HT-29 (cell line): ENCODE measurements around the gene DERL3. TPM values are rescaled to one million over a fixed set of nuclear protein-coding genes. Genes with fewer than 3 reads are reported as not detected.
"Not testable (repeated sequence)": the region's sequence is repeated elsewhere in the genome, so short reads cannot be mapped to it uniquely, and the experiment has no call there.

ENCODE experiments used
- DNase-seq: peaks from one replicate; pipeline ENCODE4 v3.0.0-alpha.2; 2015; ENCODE audit warnings: low spot score
- total RNA-seq: library from RNA; depleted of rRNA; stranded (reverse); fragments of >200 nt; shearing (Covaris generic); gene quantifications from 2 replicates; pipeline ENCODE4 v1.2.3, GENCODE V29; 2014; rRNA removed

Gene DERL3
- 0.79 and 0.91 TPM in 2 replicates for total RNA-seq

GRCh38 chr22:23838681-23839468, at the start of gene DERL3:
TSS of gene DERL3 (minus strand) at chr22:23839006. CDS start at chr22:23838987, 19 bp downstream.
- DNase-seq, result peak; percentile 69

DNA sequence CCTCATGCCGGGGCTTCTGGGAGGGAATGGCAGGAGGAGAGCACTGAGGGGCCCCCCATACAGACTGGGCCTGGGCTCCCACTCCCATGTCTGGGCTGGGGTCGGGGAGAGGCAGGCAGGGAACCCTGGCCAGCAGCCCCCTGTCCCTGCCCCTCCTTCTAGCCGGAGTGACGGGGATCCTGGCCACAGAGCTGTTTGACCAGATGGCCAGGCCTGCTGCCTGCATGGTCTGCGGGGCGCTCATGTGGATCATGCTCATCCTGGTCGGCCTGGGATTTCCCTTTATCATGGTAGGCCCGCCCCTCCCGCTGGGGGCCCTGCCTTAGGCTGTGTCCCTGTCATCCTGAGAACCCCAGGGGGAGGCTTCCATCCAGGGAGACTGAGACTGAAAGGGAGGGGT, 45.3 kb upstream of the DERL3 start:
- no peak for DNase-seq

DNA sequence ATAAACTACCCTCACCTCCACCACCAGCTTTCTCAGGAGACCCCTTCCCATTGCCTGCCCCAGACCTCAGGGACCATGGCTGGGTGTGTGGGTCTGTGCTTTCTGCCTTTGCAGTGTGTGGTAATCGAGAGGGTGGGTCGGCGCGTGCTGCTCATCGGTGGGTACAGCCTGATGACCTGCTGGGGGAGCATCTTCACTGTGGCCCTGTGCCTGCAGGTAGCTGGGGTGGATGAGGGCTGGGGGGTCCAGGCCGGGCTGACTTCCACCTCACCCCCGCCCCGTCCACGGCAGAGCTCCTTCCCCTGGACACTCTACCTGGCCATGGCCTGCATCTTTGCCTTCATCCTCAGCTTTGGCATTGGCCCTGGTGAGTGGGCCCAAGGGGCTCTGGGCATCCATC, 44.9 kb upstream of the DERL3 start:
- DNase-seq, result no peak

GRCh38 chr22:23882370-23882769, 43.6 kb upstream of the DERL3 start:
- no peak for DNase-seq

DNA sequence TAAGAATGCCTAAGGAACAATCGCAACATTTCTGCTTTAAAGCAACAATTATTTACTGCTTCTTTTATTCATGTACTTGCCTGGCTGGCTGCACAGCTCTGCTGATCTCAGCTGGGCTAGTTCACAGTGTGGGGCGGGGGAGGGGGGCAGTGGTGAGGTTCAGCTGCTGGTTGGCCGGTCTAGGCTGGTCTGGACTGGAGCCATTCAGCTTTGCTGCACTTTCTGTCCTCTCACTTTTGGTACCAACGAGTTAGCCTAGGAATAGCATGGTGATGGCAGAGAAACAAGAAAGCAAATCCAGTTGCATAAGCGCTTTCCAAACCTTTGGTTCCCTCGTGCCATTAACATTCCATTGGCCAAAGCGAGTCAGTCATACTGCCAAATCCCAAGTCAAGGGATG, 39.4 kb upstream of the DERL3 start:
- no peak for DNase-seq

GRCh38 chr22:23877566-23877965, 38.8 kb upstream of the DERL3 start:
- DNase-seq, result no peak

DNA sequence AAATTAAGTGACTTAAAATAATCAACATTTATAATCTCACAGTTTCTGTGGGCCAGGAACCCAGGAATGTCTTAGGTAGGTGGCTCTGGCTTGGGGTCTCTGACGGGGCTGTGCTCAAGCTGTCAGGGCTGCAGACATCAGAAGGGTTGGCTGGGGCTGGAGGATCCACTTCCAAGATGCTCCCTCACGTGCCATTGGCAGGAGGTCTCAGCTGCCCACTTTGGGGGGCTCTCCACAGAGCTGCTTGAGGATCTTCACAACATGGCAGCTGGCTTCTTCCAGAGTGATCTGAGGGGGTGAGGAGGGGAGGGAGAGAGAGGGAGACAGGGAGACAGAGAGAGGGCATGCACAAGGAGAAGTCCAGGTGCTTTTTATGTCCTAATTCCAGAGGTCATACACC, 37.0 kb upstream of the DERL3 start:
- no peak for DNase-seq

GRCh38 chr22:23874871-23875270, 36.1 kb upstream of the DERL3 start:
- no peak for DNase-seq

DNA sequence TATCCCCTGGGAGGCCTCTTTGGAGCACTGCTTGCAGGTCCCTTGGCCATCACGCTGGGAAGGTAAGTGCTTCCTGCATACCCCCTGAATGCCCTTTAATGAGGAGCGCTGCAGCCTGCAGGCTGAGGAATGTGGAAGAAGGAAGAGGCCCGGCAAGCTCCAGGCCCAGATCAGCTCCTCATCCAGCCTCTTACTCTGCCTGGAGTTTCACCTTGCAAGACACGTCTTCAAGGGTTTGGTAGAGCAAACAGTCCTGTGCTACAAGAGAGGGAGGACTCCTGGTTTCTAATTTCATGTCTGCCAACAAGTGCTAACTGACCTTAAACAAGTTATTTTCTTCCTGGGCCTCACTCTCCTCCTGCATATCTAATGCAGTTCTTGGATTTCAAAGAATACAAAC, 29.8 kb upstream of the DERL3 start:
- no peak for DNase-seq

DNA sequence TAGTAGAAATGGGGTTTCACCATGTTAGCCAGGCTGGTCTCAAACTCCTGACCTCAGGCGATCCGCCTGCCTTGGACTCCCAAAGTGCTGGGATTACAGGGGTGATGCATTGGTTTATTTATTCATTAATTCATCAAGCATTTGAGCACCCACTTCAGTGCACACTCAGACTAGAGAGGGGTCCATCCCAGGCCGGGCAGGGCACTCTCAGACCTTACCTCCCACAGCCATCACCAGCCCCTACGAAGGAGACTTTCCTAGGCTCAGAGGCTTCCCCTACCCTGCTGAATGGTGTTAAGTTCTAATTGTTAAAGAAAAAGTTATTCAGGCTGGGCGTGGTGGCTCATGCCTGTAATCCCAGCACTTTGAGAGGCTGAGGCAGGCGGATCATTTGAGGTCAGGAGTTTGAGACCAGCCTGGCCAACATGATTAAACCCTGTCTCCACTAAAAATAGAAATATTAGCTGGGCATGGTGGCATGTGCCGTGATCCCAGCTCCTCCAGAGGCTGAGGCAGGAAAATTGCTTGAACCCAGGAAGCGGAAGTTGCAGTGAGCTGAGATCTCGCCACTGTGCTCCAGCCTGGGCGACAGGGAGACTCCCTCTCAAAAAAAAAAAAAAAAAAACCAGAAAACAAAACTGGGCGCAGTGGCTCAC, 25.8 kb upstream of the DERL3 start:
- not testable (repeated sequence) for DNase-seq

DNA sequence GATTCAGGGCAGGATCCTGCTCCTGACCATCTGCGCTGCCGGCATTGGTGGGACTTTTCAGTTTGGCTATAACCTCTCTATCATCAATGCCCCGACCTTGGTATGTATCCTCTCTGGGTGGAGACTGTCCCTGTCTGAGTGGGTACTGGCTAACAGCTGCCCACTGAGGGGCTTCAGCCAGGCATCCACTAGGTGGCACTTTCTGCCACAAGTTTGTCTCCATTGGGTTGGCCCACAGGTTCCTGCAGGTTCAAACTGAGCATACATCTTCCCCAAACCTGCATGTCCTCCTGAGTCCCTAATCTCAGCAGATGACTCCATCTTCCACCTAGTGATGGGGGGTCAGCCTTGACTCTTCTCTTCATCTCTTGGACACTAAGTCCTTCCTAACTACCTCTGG, 23.3 kb upstream of the DERL3 start:
- DNase-seq, result peak; percentile 53

DNA sequence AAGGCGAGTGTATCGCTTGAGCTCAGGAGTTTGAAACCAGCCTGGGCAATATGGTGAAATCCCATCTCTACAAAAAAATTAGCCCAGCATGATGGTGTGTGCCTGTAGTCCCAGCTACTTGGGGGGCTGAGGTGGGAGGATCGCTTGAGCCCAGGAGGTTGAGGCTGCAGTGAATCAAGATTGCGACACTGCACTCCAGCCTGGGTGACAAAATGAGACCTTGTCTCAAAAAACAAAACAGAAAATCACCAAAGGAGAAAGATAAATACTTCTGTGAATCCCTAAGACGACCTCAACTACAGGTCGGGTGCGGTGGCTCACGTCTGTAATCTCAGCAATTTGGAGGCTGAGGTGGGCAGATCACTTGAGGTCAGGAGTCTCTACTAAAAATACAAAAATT, 21.4 kb upstream of the DERL3 start:
- not testable (repeated sequence) for DNase-seq

- no peak for DNase-seq
Observed at GRCh38 chr22:23859201-23859600, 20.4 kb upstream of the DERL3 start.

DNA sequence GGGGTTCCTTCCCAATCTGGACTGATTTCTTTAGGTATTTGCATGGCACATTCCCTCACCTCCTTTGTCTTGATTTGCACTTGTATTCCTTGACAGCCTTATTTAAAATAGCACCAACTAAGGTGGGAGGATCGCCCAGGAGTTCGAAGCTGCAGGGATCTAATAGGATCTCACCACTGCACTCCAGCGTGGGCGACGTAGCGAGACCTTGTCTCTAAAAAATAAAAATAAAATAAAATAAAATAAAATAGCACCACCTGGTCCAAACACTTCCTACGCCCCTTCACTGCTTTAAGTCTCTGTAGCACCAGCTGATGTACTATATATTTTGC, 19.6 kb upstream of the DERL3 start:
- no peak for DNase-seq

- peak; percentile 97 for DNase-seq
Observed at GRCh38 chr22:23857606-23858483, 19.0 kb upstream of the DERL3 start, which contains the start of gene SLC2A11. TSS of gene SLC2A11 (plus strand) at chr22:23857875. CDS start at chr22:23858000, 125 bp downstream.

DNA sequence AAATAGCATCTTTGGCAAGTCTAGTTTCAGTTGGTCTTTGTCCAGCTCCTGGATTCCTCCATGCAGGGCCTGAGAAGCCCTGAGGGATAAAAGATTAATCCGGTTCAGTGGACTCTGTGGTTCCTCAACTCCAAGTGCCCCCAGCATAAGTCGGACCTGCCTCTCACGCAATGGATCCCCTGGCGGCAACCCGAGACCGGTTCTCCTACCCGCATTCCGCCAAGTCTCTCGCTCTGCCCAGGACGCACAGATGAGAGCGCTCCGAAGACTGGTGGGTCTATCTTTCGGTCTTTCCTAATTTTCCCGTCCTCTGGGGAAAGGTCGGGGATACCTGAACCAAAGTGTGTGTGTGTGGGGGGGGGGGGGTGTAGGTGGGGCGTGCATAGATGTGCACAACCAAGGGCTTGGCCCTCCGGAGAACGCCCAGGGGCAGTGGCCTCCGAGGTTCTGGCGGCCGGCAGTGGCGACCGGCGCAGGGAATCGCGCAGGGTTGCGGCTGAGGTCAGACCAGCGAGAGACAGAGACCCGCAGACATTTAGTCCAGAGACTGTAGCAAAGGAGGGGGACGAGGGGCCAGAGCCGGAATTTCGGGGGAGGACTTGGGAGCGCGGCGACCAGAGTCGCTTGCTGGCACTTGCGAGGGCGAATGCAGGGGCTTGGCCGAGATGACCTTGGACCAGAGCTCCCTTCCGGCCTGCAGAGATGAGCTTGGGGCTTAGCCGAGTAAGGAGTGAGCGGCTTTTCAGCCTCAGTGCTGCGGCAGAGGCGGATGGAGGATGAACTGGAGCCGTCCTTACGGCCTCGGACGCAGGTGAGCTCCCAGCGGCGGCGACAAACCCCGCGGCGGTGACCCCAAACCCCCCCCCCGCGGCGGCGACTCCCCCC, 18.2 kb upstream of the DERL3 start:
- DNase-seq, result peak; percentile 32

DNA sequence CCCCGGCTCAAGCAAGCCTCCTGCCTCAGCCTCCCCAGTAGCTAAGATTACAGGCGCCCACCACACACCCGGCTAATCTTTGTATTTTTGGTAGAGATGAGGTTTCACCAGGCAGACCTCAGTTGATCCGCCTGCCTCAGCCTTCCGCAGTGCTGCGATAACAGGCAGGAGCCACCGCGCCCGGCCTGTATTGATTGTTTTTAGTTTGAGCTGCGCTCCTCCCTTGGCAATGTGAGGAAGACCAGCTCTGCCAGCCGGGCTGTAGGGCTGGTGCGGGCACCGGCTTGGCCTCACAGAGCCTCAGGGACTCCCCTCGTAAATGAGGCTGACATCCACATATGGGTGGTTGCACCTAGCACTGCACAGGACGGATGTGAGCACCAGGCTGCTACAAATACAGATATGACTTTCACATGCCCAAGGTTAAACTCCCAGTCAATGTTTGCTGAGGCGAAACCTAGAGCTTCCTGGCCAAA, 11.4 kb upstream of the DERL3 start:
- DNase-seq, result no peak

DNA sequence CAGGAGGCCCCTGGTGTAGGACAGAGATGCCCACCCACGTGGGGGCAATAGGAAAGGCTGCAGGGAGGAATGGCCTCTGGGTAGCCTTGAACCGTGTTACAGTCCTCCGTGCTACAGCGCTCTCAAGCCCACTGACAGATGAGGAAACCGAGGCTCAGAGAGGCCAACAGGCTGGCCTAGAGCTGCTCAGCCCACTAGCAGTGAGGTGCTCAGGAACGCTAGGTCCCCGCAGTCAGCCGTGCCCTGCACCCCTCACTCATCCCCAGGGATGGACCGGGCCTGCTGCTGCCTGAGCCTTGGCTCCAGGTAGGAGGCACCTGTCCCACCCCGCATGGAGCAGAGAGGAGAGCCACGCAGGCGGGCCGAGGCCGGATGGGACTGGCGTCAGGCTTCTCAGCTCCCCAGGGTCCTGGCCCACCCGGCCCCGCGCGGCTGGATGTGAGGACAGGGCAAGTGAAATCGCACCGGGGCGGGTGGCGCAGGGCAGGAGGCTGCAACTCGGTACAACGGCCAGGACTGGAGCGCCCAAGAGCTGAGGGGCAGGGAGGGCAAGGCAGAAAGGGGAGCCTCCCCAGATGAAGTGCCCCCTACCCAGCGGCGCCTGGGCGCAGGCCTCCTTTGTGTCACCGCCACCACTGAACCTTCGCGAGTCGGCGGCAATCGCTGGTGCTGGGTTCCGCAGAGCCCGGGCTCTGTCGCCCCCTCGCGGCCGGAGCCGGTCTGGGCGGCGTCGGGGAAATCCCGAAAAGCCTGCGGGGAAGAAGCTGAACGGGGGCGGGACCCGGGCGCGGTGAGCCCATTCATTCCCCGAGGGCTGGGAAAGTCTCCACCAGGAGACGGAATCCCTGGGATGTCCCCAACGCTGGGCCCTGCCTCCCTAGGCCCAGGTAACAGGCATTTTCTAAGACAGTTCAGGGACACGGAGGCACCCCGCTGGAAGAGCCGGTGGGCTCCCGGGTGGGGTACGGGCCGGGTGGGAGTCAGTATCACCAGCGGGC, 10.5 kb upstream of the DERL3 start:
- DNase-seq, result peak; percentile 64

DNA sequence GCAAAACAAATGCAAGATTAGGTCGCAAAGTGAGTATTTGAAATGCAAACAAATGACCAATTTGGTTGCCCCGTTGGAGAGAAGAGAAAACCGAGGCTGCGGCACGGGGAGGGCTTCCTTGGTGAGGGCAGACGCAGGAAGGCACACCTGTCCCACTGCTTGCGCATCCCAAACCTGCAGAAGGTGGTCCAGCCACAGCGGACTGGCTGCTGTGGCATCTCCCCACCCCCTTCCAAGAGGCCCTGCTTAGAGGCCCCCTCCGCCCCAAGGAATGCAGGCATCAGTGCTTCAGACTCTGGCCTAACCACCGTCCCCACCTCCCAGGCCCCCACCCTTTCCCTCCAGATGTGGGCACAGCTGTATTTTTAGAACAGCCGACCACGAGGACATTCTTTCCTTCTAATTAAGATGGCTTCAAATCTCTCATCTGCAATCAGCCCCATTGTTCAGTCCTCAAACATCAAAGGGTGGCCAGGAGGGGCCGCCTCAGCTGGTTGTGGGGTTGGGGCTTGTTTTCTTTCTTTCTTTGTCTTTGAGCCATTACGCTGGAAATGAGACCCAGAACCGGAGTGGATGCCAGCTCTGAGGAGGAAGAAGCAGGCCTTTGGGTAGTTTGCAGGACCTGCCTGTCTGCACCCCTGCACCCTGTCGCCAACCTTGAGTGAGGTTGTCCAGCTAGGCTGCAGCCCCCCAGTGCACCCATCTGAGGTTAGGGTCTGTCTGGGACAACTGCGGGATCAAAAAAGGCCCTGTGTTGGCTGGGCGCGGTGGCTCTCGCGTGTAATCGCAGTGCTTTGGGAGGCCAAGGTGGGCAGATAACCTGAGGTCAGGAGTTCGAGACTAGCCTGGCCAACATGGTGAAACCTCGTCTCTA, 9.4 kb upstream of the DERL3 start:
- DNase-seq, result no peak
